Measurements from ENCODE around the gene TBC1D9.

GRCh38 chr4:140697709-140698560 is 58.2 kb downstream of the TBC1D9 start:
- TF ChIP-seq CTCF (IDR thresholded peaks at IDR 0.05), result no peak
- TF ChIP-seq POLR2AphosphoS5 (IDR thresholded peaks at IDR 0.05; ENCODE audit: low read depth, low read length), result no peak
- TF ChIP-seq REST (IDR thresholded peaks at IDR 0.05; ENCODE audit: insufficient read depth in 1 of 2, low read depth in 2 of 2, low read length in 1 of 2), result no peak
- no peak for TF ChIP-seq SIN3A (IDR thresholded peaks at IDR 0.05; ENCODE audit: borderline replicate concordance, insufficient read depth, low read depth, low read length)
